Left lobe of liver (tissue), 2 donors: Measurements from ENCODE around the gene B4GALT5. TPM values are rescaled to one million over a fixed set of nuclear protein-coding genes. Genes with fewer than 3 reads are reported as not detected.
"Not testable (repeated sequence)": the region's sequence is repeated elsewhere in the genome, so short reads cannot be mapped to it uniquely, and the experiment has no call there.

ENCODE experiments used
- ATAC-seq: fragments of 200-7000 bp; cut with Tn5 transposase; one replicate; pipeline ENCODE4 v1.9.1; 2020; ENCODE audit warnings: mild to moderate bottlenecking, moderate library complexity
- DNase-seq: peaks from one replicate; pipeline ENCODE4 v3.0.0-alpha.2; 2020; ENCODE audit warnings: low spot score
- total RNA-seq: library from RNA; stranded (reverse); gene quantifications from one replicate; pipeline ENCODE4 v1.2.1, GENCODE V29; 2021
- donor health status: DM: no; HTN: no; CAD: no; lungs with moderate emphysema.
- donor health status: DM: no; HTN: yes; CAD: no.

Gene B4GALT5
- total RNA-seq, 1 donor from 2014 or later = 10.5 TPM

- no peak for DNase-seq
- ATAC-seq = no peak
Measured at GRCh38 chr20:49614338-49615050, 99.2 kb downstream of the B4GALT5 start.

GRCh38 chr20:49612127-49612738 is 101.4 kb downstream of the B4GALT5 start:
- ATAC-seq (no peak), DNase-seq (peak; percentile 64)

GRCh38 chr20:49611539-49612126 is 102.0 kb downstream of the B4GALT5 start:
- ATAC-seq, DNase-seq: not testable (repeated sequence)

- ATAC-seq = peak; percentile 71
- peak; percentile 86 for DNase-seq
Measured at GRCh38 chr20:49610691-49611538, 102.8 kb downstream of the B4GALT5 start.

- ATAC-seq = peak; percentile 84
- DNase-seq = peak; percentile 76
Measured at GRCh38 chr20:49608752-49609670, 104.7 kb downstream of the B4GALT5 start.

GRCh38 chr20:49607568-49607967 is 106.1 kb downstream of the B4GALT5 start:
- ATAC-seq = no peak
- DNase-seq = no peak

- peak; percentile 69 for ATAC-seq
- peak; percentile 66 for DNase-seq
Measured at GRCh38 chr20:49603209-49603627, 110.5 kb downstream of the B4GALT5 start.

- no peak for ATAC-seq
- DNase-seq = no peak
Measured at GRCh38 chr20:49602345-49603208, 111.1 kb downstream of the B4GALT5 start.

GRCh38 chr20:49601153-49601924 is 112.3 kb downstream of the B4GALT5 start:
- DNase-seq (no peak), ATAC-seq (no peak)

- DNase-seq = no peak
- ATAC-seq = no peak
Measured at GRCh38 chr20:49599746-49600113, 113.9 kb downstream of the B4GALT5 start.

- no peak for ATAC-seq
- no peak for DNase-seq
Measured at GRCh38 chr20:49597825-49598395, 115.8 kb downstream of the B4GALT5 start.

- ATAC-seq (no peak), DNase-seq (no peak)
Measured at GRCh38 chr20:49595811-49596561, 117.7 kb downstream of the B4GALT5 start.

GRCh38 chr20:49595346-49595745 is 118.3 kb downstream of the B4GALT5 start:
- DNase-seq (no peak), ATAC-seq (no peak)

- no peak for DNase-seq
- no peak for ATAC-seq
Measured at GRCh38 chr20:49594931-49595315, 118.8 kb downstream of the B4GALT5 start.

- DNase-seq (no peak), ATAC-seq (peak; percentile 58)
Measured at GRCh38 chr20:49594143-49594930, 119.3 kb downstream of the B4GALT5 start.

GRCh38 chr20:49593466-49594142 is 120.1 kb downstream of the B4GALT5 start:
- DNase-seq (no peak), ATAC-seq (no peak)
